Neutrophil (primary cell): ENCODE measurements around the gene CALCOCO1.

Source experiments
- H3K27ac ChIP-seq: fragments of 200-600 bp; sonication (generic); 2 replicates; pipeline ENCODE4 v1.5.1; 2016; ENCODE audit warnings: mild to moderate bottlenecking, moderate library complexity
- H3K27me3 ChIP-seq: fragments of 200-600 bp; sonication (generic); 2 replicates; pipeline ENCODE4 v1.6.0; 2016; ENCODE audit warnings: mild to moderate bottlenecking
- H3K36me3 ChIP-seq: fragments of 200-600 bp; sonication (generic); 2 replicates; pipeline ENCODE4 v1.5.1; 2017
- H3K4me1 ChIP-seq, 2 experiments: fragments of 200-600 bp in 1 of 2; sonication (generic) in 1 of 2; 1 replicate in 1 of 2; 2 replicates in 1 of 2; pipeline versions ENCODE4 v1.5.1 to v1.6.1; 2013 to 2016; ENCODE audit warnings: low read depth in 1 of 2, low read length in 1 of 2, mild to moderate bottlenecking in 1 of 2, moderate library complexity in 1 of 2; ENCODE audit not compliant: control insufficient read depth in 1 of 2, insufficient read depth in 1 of 2
- H3K4me3 ChIP-seq, 2 experiments: fragments of 200-600 bp in 1 of 2; sonication (generic) in 1 of 2; 1 replicate in 1 of 2; 2 replicates in 1 of 2; pipeline ENCODE4 v1.5.1; 2013 to 2016; ENCODE audit warnings: low read depth in 1 of 2, low read length in 1 of 2, mild to moderate bottlenecking in 1 of 2, moderate library complexity in 1 of 2
- H3K9me3 ChIP-seq: fragments of 200-600 bp; sonication (generic); 2 replicates; pipeline ENCODE4 v1.5.1; 2016
- TF ChIP-seq, protein P1 (sequence below): fragments of 200-600 bp; sonication (generic); IDR thresholded peaks from 2 replicates; pipeline ENCODE4 v1.5.1; 2016; ENCODE audit warnings: antibody characterized with exemption

CALCOCO1 gene

DNA sequence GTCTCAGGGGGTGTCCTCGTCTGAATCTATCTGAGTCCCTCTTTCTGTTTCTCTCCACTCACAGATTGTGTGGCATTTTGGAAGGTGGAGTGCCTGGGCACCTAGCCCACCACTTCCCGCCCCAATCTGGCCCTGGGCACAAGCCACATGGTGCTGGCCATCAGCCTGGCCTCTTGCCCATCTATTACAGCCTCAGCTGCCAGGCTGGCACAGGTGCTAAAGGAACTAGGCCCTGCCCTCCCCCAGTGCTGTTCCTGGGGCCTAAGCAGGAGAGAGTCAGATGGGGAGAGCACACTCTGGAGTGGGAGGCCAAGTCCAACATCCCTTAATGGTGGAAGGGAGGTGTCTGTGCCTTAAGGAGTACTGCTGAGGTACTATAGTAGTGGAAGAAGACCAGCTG, 8.3 kb upstream of the CALCOCO1 start:
- Histone ChIP-seq H3K27me3 (peaks cover 98% of the 10 kb centered on the region), H3K27ac (no peak overlapping the region), H3K4me1 (peaks cover 5 to 6% of the 10 kb centered on the region in 2 experiments), H3K9me3 (no peaks in the 10 kb centered on the region), H3K36me3 (no peaks in the 10 kb centered on the region), H3K4me3 (no peak overlapping the region)
- TF ChIP-seq, protein P1, sequence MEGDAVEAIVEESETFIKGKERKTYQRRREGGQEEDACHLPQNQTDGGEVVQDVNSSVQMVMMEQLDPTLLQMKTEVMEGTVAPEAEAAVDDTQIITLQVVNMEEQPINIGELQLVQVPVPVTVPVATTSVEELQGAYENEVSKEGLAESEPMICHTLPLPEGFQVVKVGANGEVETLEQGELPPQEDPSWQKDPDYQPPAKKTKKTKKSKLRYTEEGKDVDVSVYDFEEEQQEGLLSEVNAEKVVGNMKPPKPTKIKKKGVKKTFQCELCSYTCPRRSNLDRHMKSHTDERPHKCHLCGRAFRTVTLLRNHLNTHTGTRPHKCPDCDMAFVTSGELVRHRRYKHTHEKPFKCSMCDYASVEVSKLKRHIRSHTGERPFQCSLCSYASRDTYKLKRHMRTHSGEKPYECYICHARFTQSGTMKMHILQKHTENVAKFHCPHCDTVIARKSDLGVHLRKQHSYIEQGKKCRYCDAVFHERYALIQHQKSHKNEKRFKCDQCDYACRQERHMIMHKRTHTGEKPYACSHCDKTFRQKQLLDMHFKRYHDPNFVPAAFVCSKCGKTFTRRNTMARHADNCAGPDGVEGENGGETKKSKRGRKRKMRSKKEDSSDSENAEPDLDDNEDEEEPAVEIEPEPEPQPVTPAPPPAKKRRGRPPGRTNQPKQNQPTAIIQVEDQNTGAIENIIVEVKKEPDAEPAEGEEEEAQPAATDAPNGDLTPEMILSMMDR = no peak

DNA sequence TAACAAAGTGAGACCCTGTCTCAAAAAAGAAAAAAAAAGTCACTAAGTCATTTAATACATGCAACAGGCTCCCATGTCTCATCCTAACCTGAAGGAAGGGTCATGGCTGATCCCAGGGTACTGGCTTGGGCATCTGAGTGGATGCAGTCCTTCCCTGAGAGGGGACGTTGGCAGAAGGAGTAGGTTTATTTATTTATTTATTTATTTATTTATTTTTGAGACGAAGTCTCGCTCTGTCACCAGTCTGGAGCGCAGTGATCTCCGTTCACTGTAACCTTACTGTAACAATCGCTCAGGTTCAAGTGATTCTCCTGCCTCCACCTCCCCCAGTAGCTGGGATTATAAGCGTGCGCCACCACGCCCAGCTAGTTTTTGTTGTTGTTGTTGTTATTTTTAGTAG, 7.2 kb upstream of the CALCOCO1 start:
- H3K27me3 ChIP-seq = peaks cover 87% of the 10 kb centered on the region
- TF ChIP-seq, protein P1 = no peak
- no peak overlapping the region for H3K27ac ChIP-seq
- no peak overlapping the region for H3K4me3 ChIP-seq
- H3K4me1 ChIP-seq = peaks cover 5 to 6% of the 10 kb centered on the region in 2 experiments
- no peaks in the 10 kb centered on the region for H3K9me3 ChIP-seq
- no peaks in the 10 kb centered on the region for H3K36me3 ChIP-seq

DNA sequence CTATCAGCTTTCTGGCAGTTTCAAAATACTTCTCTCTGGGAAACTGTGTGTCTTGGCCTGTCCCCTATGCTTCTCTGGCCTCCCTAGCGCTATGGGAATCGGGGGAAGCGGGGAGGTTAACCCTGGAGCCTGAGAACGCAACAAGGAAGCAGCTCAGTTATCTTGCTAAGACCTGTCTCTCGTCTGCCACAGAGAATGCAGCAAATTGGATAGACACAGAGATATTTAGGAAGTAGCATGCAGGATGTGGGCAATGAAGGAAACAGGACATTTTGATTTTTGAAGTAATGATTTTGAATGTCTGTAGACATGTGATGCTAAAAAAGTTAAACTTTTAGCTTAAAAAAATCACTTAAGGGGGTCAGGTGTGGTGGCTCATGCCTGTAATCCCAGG, 6.6 kb upstream of the CALCOCO1 start:
- H3K9me3 ChIP-seq = no peaks in the 10 kb centered on the region
- TF ChIP-seq, protein P1 = no peak
- H3K27me3 ChIP-seq = peaks cover 80% of the 10 kb centered on the region
- no peak overlapping the region for H3K4me3 ChIP-seq
- H3K36me3 ChIP-seq = no peaks in the 10 kb centered on the region
- no peak overlapping the region for H3K27ac ChIP-seq
- peaks cover 5% of the 10 kb centered on the region in 2 experiments for H3K4me1 ChIP-seq

DNA sequence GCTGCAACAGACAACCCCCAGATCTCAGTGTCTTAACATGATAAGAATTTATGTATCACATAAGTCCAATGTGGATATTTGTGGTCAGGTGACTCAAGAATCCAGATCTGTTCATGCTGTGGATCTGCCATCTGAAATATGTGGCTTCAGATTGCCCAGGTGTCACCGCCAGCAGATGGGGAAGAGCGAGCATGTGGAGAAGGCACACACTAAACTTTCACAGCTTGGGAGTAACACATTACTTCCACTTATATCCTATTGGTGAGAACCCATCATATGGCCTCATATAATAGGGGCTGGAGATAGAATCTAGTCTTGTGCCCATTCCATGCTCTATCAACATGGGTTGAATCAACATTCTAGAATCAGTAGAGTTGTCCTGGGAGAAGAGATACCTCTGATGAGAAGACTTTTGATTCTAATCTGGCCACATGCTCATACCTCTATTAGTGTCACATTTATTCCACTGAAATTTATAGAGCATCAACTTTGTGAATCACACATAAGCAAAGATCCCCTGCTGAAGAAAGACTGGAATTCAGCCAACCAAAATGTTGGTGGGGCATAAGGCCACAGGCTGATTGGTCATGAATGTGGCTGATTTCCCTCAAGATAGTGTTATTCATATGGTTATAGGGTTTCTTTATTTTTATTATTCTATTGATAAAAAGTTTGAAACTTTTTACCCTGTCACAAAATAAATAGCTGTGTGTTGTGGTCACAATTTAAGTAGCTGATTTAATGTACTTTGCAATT, 6.0 kb upstream of the CALCOCO1 start:
- Histone ChIP-seq H3K9me3 (no peaks in the 10 kb centered on the region), H3K4me1 (peaks cover under 1 to 1% of the 10 kb centered on the region in 2 experiments), H3K4me3 (no peak overlapping the region), H3K27me3 (peaks cover 75% of the 10 kb centered on the region), H3K27ac (no peak overlapping the region), H3K36me3 (no peaks in the 10 kb centered on the region)
- TF ChIP-seq, protein P1 = no peak

DNA sequence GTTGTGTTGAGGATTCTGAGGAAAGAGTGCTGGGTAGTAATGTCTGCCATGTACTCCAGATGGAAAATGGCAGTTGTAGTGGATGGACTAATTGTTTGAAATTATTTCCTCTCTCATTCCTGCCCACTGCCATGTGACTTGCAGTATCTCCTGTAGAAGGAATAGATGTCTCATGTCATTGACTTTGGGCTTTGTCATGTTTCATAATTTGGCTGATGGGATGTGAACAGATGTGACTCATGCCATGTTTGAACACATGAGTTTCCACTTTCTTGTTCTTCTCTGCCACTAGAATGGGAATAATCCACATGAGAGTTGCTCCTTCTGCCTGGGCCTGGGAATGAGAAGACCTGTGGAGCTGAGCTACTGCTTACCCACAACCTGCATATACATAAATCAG, 2.4 kb upstream of the CALCOCO1 start:
- Histone ChIP-seq H3K36me3 (peaks cover 6% of the 10 kb centered on the region), H3K4me3 (no peak overlapping the region), H3K27ac (no peak overlapping the region), H3K9me3 (no peaks in the 10 kb centered on the region), H3K4me1 (peaks cover 20 to 21% of the 10 kb centered on the region in 2 experiments), H3K27me3 (peaks cover 39% of the 10 kb centered on the region)
- TF ChIP-seq, protein P1 = no peak
